GM20431 (cell line): ENCODE measurements around the gene NME7.
"Not testable (repeated sequence)": the region's sequence is repeated elsewhere in the genome, so short reads cannot be mapped to it uniquely, and the experiment has no call there.

Source experiments
- in situ Hi-C: fragments of 300-500 bp; cut with MseI, MboI; formaldehyde crosslinking; loops from one replicate; pipeline ENCODE4 v1.15.0; 2020; ENCODE audit warnings: low sequenced_read_pairs; ENCODE audit not compliant: unreplicated experiment

NME7 gene

GRCh38 chr1:169180174-169180573, 187.4 kb downstream of the NME7 start:
- in situ Hi-C loops: no loop called here

DNA sequence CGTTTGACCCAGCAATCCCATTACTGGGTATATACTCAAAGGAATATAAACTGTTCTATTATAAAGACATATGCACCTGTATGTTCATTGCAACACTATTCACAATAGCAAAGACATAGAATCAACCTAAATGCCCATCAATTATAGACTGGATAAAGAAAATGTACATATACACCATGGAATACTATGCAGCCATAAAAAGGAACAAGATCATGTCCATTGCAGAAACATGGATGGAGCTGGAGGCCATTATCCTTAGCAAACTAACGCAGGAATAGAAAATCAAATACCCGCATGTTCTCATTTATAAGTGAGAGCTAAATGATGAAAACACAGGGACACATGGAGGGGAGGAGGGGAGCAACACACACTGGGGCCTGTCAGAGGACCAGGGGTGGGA, 188.2 kb downstream of the NME7 start:
- in situ Hi-C loops: not testable (repeated sequence)

- in situ Hi-C loops: no loop called here
Measured at GRCh38 chr1:169175461-169175860, 192.1 kb downstream of the NME7 start.

DNA sequence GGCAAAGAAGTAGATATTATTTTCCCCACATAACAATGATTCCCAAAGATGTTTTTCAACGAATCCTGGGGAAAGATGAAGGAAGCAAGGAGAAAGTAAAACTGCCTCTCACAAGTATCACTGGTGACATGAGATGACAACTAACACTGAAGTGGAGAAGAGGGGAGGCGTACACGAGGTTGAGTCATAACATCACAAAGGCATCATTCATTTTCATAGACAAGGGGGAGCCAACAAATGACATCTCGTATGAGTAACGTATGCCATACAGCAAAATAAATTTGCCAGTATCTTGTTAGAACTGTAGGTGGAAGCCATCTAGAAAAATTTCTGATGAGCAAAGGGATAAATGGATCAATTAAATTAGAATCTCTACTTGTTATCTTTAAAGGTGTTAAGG, 204.5 kb downstream of the NME7 start:
- in situ Hi-C loops: no loop called here

DNA sequence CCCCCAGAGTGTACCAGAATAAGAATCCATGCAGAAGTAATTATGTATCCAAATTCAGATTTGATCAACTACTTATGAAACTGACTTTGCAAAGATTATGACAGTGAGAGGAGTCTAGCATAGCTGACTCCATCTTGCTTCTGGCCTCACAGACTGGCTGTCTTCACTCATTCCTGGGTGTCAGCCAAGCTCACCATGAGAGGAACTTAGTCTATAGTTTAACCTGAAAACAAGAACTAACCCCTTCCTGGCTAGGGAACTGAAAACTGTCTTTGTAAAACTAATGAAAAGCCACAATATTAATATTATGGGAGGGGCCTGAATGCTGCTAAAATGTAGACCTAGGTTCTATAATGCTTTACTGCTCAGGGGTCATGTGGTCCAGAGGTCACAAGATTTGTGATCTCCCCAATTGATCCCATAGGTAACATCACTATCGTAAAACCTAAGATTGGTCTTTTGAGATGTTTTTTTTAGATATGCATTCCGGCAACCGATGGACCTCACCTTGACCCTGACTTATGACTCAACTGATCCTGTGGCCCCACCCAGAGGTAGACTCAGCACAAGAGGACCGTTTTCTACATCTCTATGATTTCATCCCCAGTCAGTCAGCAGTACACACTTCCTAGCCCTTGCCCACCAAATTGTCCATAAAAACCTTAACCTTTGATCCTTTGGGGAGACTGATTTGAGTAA, 206.0 kb downstream of the NME7 start:
- in situ Hi-C loops: no loop called here

DNA sequence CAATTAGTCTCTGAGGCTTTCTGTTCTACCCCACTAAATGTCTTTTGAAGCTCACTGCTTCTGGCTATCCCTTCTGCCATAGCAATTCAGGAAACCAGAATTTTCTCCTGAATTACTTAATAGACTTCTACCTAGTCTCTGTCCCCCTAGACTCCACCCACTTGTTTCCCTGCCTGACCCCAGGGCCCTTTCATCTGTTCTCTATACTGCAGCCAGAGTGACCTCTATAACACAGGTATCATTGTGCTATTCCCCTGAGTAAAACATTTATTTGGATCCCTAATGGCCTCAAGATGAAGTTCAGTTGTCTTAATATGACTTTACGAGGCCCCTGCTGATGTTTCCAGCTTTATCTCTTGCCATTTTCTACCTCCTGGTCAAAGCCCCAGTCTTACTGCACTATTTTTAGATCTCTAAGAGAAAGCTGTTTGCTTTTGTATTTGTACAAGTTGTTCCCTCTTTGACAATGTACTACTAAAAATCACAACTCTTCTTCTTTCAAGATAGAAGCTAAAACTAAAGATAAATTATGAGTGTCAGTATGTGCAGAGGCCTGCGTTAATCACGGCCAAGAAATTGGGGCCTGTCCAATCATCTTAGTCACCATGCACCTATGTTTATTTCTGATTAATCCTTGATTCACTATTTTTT, 206.6 kb downstream of the NME7 start:
- in situ Hi-C loops: no loop called here

GRCh38 chr1:169156580-169156979, 211.0 kb downstream of the NME7 start:
- in situ Hi-C loops: no loop called here

- in situ Hi-C loops: no loop called here
Measured at GRCh38 chr1:169155675-169156074, 211.9 kb downstream of the NME7 start.

- in situ Hi-C loops: no loop called here
Measured at GRCh38 chr1:169151338-169151837, 216.2 kb downstream of the NME7 start.

DNA sequence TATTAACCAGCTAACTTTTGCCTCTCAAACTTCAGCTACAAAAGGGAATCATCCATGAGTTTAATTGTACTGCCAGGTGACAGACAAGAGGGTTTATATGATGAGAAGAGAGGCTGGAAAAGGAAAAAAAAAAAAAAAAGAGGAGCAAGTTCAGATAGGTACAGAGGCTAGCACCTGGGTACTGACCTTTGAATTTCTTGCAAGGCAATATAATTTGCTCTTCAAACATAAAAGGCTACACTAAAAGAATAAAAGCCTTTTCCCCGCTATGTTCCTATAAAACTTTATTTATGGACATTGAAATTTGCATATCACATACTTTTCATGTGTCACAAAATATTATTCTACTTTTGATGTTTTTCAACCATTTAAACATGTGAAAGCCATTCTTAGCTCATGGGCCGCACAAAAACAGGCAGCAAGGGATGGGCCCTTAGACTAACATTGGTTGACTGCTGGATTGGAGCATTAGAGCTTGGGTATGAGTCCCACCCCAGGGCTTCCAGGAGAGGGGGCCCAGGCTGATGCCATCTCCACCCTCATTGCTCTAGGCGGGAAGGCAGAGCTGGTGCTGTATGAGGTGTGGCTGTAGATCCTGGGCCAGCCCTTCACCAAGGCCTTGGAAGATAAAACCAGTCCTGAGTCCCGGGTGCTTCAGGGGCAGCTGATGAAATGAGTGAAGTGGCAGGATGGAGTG, 216.8 kb downstream of the NME7 start:
- in situ Hi-C loops: no loop called here

GRCh38 chr1:169149555-169150286, 217.9 kb downstream of the NME7 start:
- in situ Hi-C loops: loop anchor here (25.0 kb wide), 1 partner anchor 537 kb away; no protein-coding TSS in a partner anchor

DNA sequence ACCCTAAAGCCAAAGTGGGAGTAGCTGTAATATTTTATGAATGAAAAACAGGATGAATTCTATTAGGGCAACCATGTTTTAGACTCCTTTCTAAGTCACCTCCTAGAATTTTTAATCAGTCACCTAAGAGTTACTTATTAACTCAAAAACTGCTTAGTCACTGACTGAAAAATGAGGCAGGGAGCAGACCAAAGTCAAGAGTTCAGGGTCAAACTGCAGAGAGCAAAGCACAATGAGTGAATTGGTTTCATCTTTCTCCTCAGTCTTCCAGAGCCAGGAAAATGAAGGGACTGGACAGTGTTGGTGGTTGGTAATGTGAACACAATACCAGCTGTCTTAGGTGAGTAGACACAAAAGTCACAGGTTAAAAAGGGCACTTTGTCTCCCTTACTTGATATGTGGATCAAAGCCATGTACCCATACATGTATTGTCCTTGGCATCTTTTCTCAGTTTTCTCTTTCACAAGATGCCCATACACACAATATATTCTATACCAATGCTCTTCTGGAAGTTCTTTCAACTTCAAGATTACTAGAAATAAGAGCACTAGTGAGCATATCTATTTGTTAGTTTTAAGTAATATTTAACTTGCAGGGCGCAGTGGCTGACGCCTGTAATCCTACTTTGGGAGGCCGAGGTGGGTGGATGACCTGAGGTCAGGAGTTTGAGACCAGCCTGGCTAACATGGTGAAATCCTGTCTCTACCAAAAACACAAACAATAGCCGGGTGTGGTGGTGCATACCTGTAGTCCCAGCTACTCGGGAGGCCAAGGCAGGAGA, 218.9 kb downstream of the NME7 start:
- in situ Hi-C loops: loop anchor here (25.0 kb wide), 1 partner anchor 536 kb away; no protein-coding TSS in a partner anchor

GRCh38 chr1:169146576-169147214, 220.9 kb downstream of the NME7 start:
- in situ Hi-C loops: loop anchor here (25.0 kb wide), 1 partner anchor 534 kb away; no protein-coding TSS in a partner anchor

- in situ Hi-C loops: loop anchor here (25.0 kb wide), 1 partner anchor 533 kb away; no protein-coding TSS in a partner anchor
Measured at GRCh38 chr1:169144941-169145626, 222.5 kb downstream of the NME7 start.

GRCh38 chr1:169143984-169144383, 223.6 kb downstream of the NME7 start:
- in situ Hi-C loops: loop anchor here (25.0 kb wide), 1 partner anchor 532 kb away; no protein-coding TSS in a partner anchor

- in situ Hi-C loops: loop anchor here (25.0 kb wide), 1 partner anchor 531 kb away; no protein-coding TSS in a partner anchor
Measured at GRCh38 chr1:169143346-169143745, 224.3 kb downstream of the NME7 start.

- in situ Hi-C loops: loop anchor here (25.0 kb wide), 1 partner anchor 530 kb away; no protein-coding TSS in a partner anchor
Measured at GRCh38 chr1:169142129-169142528, 225.5 kb downstream of the NME7 start.

GRCh38 chr1:169141356-169141755, 226.2 kb downstream of the NME7 start:
- in situ Hi-C loops: loop anchor here (25.0 kb wide), 1 partner anchor 529 kb away; no protein-coding TSS in a partner anchor
